IMR-90 (cell line): Measurements from ENCODE around the gene ZNF296. TPM values are rescaled to one million over a fixed set of nuclear protein-coding genes. Genes with fewer than 3 reads are reported as not detected.

Source experiments
- ATAC-seq: fragments of 200-7000 bp; cut with Tn5 transposase; 2 replicates; pipeline ENCODE4 v1.9.1; 2020; ENCODE audit warnings: low read depth, mild to moderate bottlenecking, moderate library complexity
- BruUV-seq: library from RNA; stranded (reverse); fragments of 400-500 nt; replicated peaks from 2 replicates; lab custom pipeline; 2021; lab: Mats Ljungman, UMichigan
- CTCF ChIA-PET: fragments of 300-600 bp; formaldehyde crosslinking; extraction: SDS; loops from one replicate; lab custom pipeline; 2021; ENCODE audit warnings: antibody characterized with exemption; lab: Yijun Ruan, JAX
- POLR2A ChIA-PET: fragments of 300-600 bp; sonication (Branson Sonifier 250); formaldehyde crosslinking; loops from one replicate; lab custom pipeline; 2022; ENCODE audit warnings: antibody characterized with exemption; ENCODE audit not compliant: unreplicated experiment; lab: Charles Lee
- DNase-seq: peaks from one replicate; pipeline ENCODE4 v3.0.0; 2013
- H2AFZ ChIP-seq: replicated peaks from 2 replicates; pipeline ENCODE3; 2013; ENCODE audit warnings: low read length, mild to moderate bottlenecking; ENCODE audit not compliant: poor library complexity
- H2AK5ac ChIP-seq: 2 replicates; pipeline ENCODE4 v1.6.1; 2013; ENCODE audit warnings: low read depth, low read length, inconsistent platforms
- H2AK9ac ChIP-seq: replicated peaks from 2 replicates; pipeline ENCODE3; 2013; ENCODE audit warnings: mild to moderate bottlenecking, low read depth, low read length, moderate library complexity; ENCODE audit not compliant: poor library complexity
- H2BK120ac ChIP-seq: 2 replicates; pipeline ENCODE4 v1.6.1; 2013; ENCODE audit warnings: low read depth, low read length, inconsistent platforms
- H2BK15ac ChIP-seq: 3 replicates; pipeline ENCODE4 v1.6.1; 2013; ENCODE audit warnings: low read depth, low read length, inconsistent platforms
- H2BK20ac ChIP-seq: 2 replicates; pipeline ENCODE4 v1.6.1; 2013; ENCODE audit warnings: low read depth, mild to moderate bottlenecking, inconsistent platforms, low read length, moderate library complexity
- H2BK5ac ChIP-seq: 2 replicates; pipeline ENCODE4 v1.6.1; 2013; ENCODE audit warnings: mild to moderate bottlenecking, low read depth, low read length, inconsistent platforms; ENCODE audit not compliant: poor library complexity, severe bottlenecking
- H3K14ac ChIP-seq: replicated peaks from 2 replicates; pipeline ENCODE4 v1.6.1; 2013; ENCODE audit warnings: low read depth, low read length, inconsistent platforms
- H3K18ac ChIP-seq: 2 replicates; pipeline ENCODE4 v1.6.1; 2013; ENCODE audit warnings: low read depth, low read length, control low read depth
- H3K23ac ChIP-seq: 2 replicates; pipeline ENCODE4 v1.6.1; 2013; ENCODE audit warnings: low read depth, low read length, inconsistent platforms
- H3K27ac ChIP-seq: 2 replicates; pipeline ENCODE4 v1.5.1; 2013; ENCODE audit warnings: mild to moderate bottlenecking, control low read depth, low read length; ENCODE audit not compliant: insufficient read depth
- H3K27me3 ChIP-seq: 2 replicates; pipeline ENCODE4 v1.6.1; 2013; ENCODE audit warnings: low read length; ENCODE audit not compliant: control insufficient read depth, insufficient read depth
- H3K36me3 ChIP-seq: 2 replicates; pipeline ENCODE4 v1.6.1; 2013; ENCODE audit warnings: low read length, mixed read lengths; ENCODE audit not compliant: control insufficient read depth, insufficient read depth
- H3K4ac ChIP-seq: 2 replicates; pipeline ENCODE4 v1.6.1; 2013; ENCODE audit warnings: low read depth, low read length, inconsistent platforms
- H3K4me1 ChIP-seq: 2 replicates; pipeline ENCODE4 v1.6.1; 2013; ENCODE audit warnings: low read length, mixed read lengths; ENCODE audit not compliant: control insufficient read depth, insufficient read depth
- H3K4me2 ChIP-seq: 2 replicates; pipeline ENCODE4 v1.6.1; 2013; ENCODE audit warnings: low read depth, mild to moderate bottlenecking, control low read depth, low read length, moderate library complexity
- H3K4me3 ChIP-seq: 2 replicates; pipeline ENCODE4 v1.5.1; 2013; ENCODE audit warnings: low read depth, mild to moderate bottlenecking, control low read depth, low read length, moderate library complexity; ENCODE audit not compliant: insufficient read depth
- H3K56ac ChIP-seq: 2 replicates; pipeline ENCODE4 v1.6.1; 2013; ENCODE audit warnings: low read length, inconsistent platforms; ENCODE audit not compliant: insufficient read depth; ENCODE audit errors: extremely low read depth
- H3K79me1 ChIP-seq, 2 experiments: 2 replicates each; pipeline ENCODE4 v1.6.1; 2013; ENCODE audit warnings: low read length in 2 of 2, inconsistent platforms in 1 of 2, low read depth in 1 of 2
- H3K9ac ChIP-seq: 2 replicates; pipeline ENCODE4 v1.6.1; 2013; ENCODE audit warnings: low read depth, low read length, control low read depth
- H3K9me1 ChIP-seq: 2 replicates; pipeline ENCODE4 v1.6.1; 2013; ENCODE audit warnings: low read length, inconsistent platforms; ENCODE audit not compliant: insufficient read depth
- H3K9me3 ChIP-seq: 2 replicates; pipeline ENCODE4 v1.6.1; 2013; ENCODE audit warnings: low read length; ENCODE audit not compliant: control insufficient read depth, insufficient read depth
- H4K20me1 ChIP-seq: 2 replicates; pipeline ENCODE4 v1.6.1; 2013; ENCODE audit warnings: low read length, inconsistent platforms; ENCODE audit not compliant: insufficient read depth
- H4K5ac ChIP-seq: 2 replicates; pipeline ENCODE4 v1.6.1; 2013; ENCODE audit warnings: mild to moderate bottlenecking, low read depth, low read length, control low read depth
- H4K8ac ChIP-seq, 2 experiments: 2 replicates each; pipeline ENCODE4 v1.6.1; 2013; ENCODE audit warnings: low read depth in 2 of 2, low read length in 2 of 2, control low read depth in 1 of 2, inconsistent platforms in 1 of 2
- H4K91ac ChIP-seq: 2 replicates; pipeline ENCODE4 v1.6.1; 2013; ENCODE audit warnings: low read depth, low read length, inconsistent platforms; ENCODE audit not compliant: insufficient read depth
- BHLHE40 ChIP-seq: fragments of 150-350 bp; IDR thresholded peaks from 2 replicates; pipeline ENCODE4 v1.6.1; 2016; ENCODE audit warnings: mild to moderate bottlenecking, low read depth, low read length
- CEBPB ChIP-seq: IDR thresholded peaks from 2 replicates; pipeline ENCODE4 v1.6.1; 2012; ENCODE audit warnings: low read depth, low read length, improper control_type of control experiment
- FOS ChIP-seq: fragments of 150-350 bp; IDR thresholded peaks from 2 replicates; pipeline ENCODE4 v1.6.1; 2016; ENCODE audit warnings: low read depth, low read length
- MAFK ChIP-seq: IDR thresholded peaks from 2 replicates; pipeline ENCODE4 v1.6.1; 2012; ENCODE audit warnings: low read depth, low read length, improper control_type of control experiment
- RCOR1 ChIP-seq: IDR thresholded peaks from 2 replicates; pipeline ENCODE4 v1.6.1; 2012; ENCODE audit warnings: mild to moderate bottlenecking, low read length, improper control_type of control experiment; ENCODE audit not compliant: insufficient replicate concordance
- RFX5 ChIP-seq: IDR thresholded peaks from 2 replicates; pipeline ENCODE4 v1.8.0; 2012; ENCODE audit warnings: low read depth, mild to moderate bottlenecking, low read length, moderate library complexity
- WGBS, 2 experiments: methylation state at CpG; one replicate each; pipeline versions ENCODE4 v1.1.5 to v1.1.7; 2013; ENCODE audit warnings: missing lambda C conversion rate in 2 of 2; ENCODE audit not compliant: insufficient read length in 1 of 2; ENCODE audit errors: extremely low coverage in 2 of 2; 5-methylcytosine and 5-hydroxymethylcytosine counted together
- dilution Hi-C: fragments of 300-500 bp; cut with HindIII; formaldehyde crosslinking; loops from one replicate; pipeline ENCODE4 v1.14.3; 2018; ENCODE audit warnings: low sequenced_read_pairs; ENCODE audit not compliant: unreplicated experiment
- in situ Hi-C: fragments of 300-500 bp; cut with MboI; formaldehyde crosslinking; loops from 3 replicates; pipeline ENCODE4 v1.14.3; 2019; ENCODE audit warnings: low sequenced_read_pairs, inconsistent platforms, mixed read lengths
- intact Hi-C: fragments of 100-400 bp; cut with micrococcal nuclease; formaldehyde crosslinking; loops from 2 replicates; pipeline ENCODE4 v1.10.0; 2022
- polyA plus RNA-seq, 3 experiments: library from polyadenylated mRNA; depleted of rRNA; stranded (reverse); fragments of >200 nt; gene quantifications; 2 replicates each; pipeline ENCODE4 v1.2.3, GENCODE V29; 2012; ENCODE audit warnings: low replicate concordance in 1 of 3
- total RNA-seq: library from RNA; depleted of rRNA; stranded (reverse); fragments of >200 nt; gene quantifications from 2 replicates; pipeline ENCODE4 v1.2.3, GENCODE V29; 2012
- TF ChIP-seq, protein P1 (sequence below): conservative IDR thresholded peaks from 2 replicates; pipeline ENCODE4 v1.5.1; 2012; ENCODE audit warnings: mild to moderate bottlenecking, low read depth, low read length, improper control_type of control experiment
- TF ChIP-seq, protein P2 (sequence below): fragments of 150-350 bp; IDR thresholded peaks from 2 replicates; pipeline ENCODE4 v1.6.1; 2017; ENCODE audit warnings: mild to moderate bottlenecking, antibody characterized with exemption, low read length, low read depth

Gene ZNF296
- total and polyA plus RNA-seq, 2 of the 4 experiments (the other 2 are of a cell fraction): 0.10 TPM; not detected in 1

DNA sequence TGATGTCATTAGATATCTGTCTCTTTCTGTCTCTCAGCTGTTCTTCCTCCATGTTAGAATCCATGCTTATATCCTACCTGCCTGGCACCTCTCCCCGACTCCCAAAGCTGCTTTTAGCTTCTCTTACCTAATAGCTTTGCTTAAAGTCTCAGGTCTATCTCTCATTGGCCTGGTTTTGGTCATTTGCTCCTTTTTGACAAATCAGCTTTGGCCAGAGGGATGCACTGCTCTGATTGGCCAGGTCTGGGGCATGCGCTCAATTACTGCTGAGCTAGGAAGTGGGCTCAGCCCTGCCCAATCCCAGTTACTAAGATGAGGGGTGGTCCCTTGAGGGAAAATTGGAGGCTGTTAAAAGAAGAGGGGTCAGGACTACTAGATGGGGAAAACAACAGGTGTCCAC, 48.9 kb downstream of the ZNF296 start:
- H4K91ac ChIP-seq: no peak overlapping the region
- H3K27ac ChIP-seq: no peak overlapping the region
- no peak overlapping the region for H2BK5ac ChIP-seq
- 80% methylated on average over 1 of the region's 2 CpGs; no CpG with 5 or more reads in 1 of the 2 experiments for WGBS, 2 experiments
- no peak overlapping the region for H2BK20ac ChIP-seq
- no peak overlapping the region for H3K23ac ChIP-seq
- no peak overlapping the region for H2AK5ac ChIP-seq
- H3K4me1 ChIP-seq: no peaks in the 10 kb centered on the region
- no peaks in the 10 kb centered on the region for H3K27me3 ChIP-seq
- H3K9ac ChIP-seq: no peak overlapping the region
- POLR2A ChIA-PET: no interaction called here
- intact Hi-C loops (no loop called here), in situ Hi-C loops (no loop called here), dilution Hi-C loops (no loop called here)
- TF ChIP-seq MAFK (no peak), RFX5 (no peak), FOS (no peak), RCOR1 (no peak), CEBPB (no peak), BHLHE40 (no peak)
- TF ChIP-seq, protein P1, sequence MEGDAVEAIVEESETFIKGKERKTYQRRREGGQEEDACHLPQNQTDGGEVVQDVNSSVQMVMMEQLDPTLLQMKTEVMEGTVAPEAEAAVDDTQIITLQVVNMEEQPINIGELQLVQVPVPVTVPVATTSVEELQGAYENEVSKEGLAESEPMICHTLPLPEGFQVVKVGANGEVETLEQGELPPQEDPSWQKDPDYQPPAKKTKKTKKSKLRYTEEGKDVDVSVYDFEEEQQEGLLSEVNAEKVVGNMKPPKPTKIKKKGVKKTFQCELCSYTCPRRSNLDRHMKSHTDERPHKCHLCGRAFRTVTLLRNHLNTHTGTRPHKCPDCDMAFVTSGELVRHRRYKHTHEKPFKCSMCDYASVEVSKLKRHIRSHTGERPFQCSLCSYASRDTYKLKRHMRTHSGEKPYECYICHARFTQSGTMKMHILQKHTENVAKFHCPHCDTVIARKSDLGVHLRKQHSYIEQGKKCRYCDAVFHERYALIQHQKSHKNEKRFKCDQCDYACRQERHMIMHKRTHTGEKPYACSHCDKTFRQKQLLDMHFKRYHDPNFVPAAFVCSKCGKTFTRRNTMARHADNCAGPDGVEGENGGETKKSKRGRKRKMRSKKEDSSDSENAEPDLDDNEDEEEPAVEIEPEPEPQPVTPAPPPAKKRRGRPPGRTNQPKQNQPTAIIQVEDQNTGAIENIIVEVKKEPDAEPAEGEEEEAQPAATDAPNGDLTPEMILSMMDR: no peak
- TF ChIP-seq, protein P2, sequence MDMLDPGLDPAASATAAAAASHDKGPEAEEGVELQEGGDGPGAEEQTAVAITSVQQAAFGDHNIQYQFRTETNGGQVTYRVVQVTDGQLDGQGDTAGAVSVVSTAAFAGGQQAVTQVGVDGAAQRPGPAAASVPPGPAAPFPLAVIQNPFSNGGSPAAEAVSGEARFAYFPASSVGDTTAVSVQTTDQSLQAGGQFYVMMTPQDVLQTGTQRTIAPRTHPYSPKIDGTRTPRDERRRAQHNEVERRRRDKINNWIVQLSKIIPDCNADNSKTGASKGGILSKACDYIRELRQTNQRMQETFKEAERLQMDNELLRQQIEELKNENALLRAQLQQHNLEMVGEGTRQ: no peak
- H3K4ac ChIP-seq: no peak overlapping the region
- H2AFZ ChIP-seq: no peak overlapping the region
- CTCF ChIA-PET: no interaction called here
- no peak overlapping the region for H3K18ac ChIP-seq
- no peak overlapping the region for H3K4me3 ChIP-seq
- ATAC-seq (no peak), DNase-seq (no peak)
- H3K56ac ChIP-seq: no peak overlapping the region
- H3K4me2 ChIP-seq: no peak overlapping the region
- no peak overlapping the region for H2AK9ac ChIP-seq
- no TSS peak for BruUV-seq
- H3K36me3 ChIP-seq: peaks cover 18% of the 10 kb centered on the region
- H4K8ac ChIP-seq: no peak overlapping the region
- no peak overlapping the region for H2BK120ac ChIP-seq
- H4K5ac ChIP-seq: no peak overlapping the region
- H3K14ac ChIP-seq: no peak overlapping the region
- H3K79me1 ChIP-seq: no peaks in the 10 kb centered on the region
- H3K9me3 ChIP-seq: no peaks in the 10 kb centered on the region
- no peaks in the 10 kb centered on the region for H4K20me1 ChIP-seq
- H2BK15ac ChIP-seq: no peak overlapping the region
- no peaks in the 10 kb centered on the region for H3K9me1 ChIP-seq
